IMR-90 (cell line): ENCODE data around the gene CDK6. TPM values are rescaled to one million over a fixed set of nuclear protein-coding genes. Genes with fewer than 3 reads are reported as not detected.

Source experiments
- ATAC-seq: fragments of 200-7000 bp; cut with Tn5 transposase; 2 replicates; pipeline ENCODE4 v1.9.1; 2020; ENCODE audit warnings: low read depth, mild to moderate bottlenecking, moderate library complexity
- BruUV-seq: library from RNA; stranded (reverse); fragments of 400-500 nt; replicated peaks from 2 replicates; lab custom pipeline; 2021; lab: Mats Ljungman, UMichigan
- CTCF ChIA-PET: fragments of 300-600 bp; formaldehyde crosslinking; extraction: SDS; loops from one replicate; lab custom pipeline; 2021; ENCODE audit warnings: antibody characterized with exemption; lab: Yijun Ruan, JAX
- POLR2A ChIA-PET: fragments of 300-600 bp; sonication (Branson Sonifier 250); formaldehyde crosslinking; loops from one replicate; lab custom pipeline; 2022; ENCODE audit warnings: antibody characterized with exemption; ENCODE audit not compliant: unreplicated experiment; lab: Charles Lee
- DNase-seq: peaks from one replicate; pipeline ENCODE4 v3.0.0; 2013
- H2AFZ ChIP-seq: replicated peaks from 2 replicates; pipeline ENCODE3; 2013; ENCODE audit warnings: low read length, mild to moderate bottlenecking; ENCODE audit not compliant: poor library complexity
- H2AK5ac ChIP-seq: 2 replicates; pipeline ENCODE4 v1.6.1; 2013; ENCODE audit warnings: low read depth, low read length, inconsistent platforms
- H2AK9ac ChIP-seq: replicated peaks from 2 replicates; pipeline ENCODE3; 2013; ENCODE audit warnings: mild to moderate bottlenecking, low read depth, low read length, moderate library complexity; ENCODE audit not compliant: poor library complexity
- H2BK120ac ChIP-seq: 2 replicates; pipeline ENCODE4 v1.6.1; 2013; ENCODE audit warnings: low read depth, low read length, inconsistent platforms
- H2BK15ac ChIP-seq: 3 replicates; pipeline ENCODE4 v1.6.1; 2013; ENCODE audit warnings: low read depth, low read length, inconsistent platforms
- H2BK20ac ChIP-seq: 2 replicates; pipeline ENCODE4 v1.6.1; 2013; ENCODE audit warnings: low read depth, mild to moderate bottlenecking, inconsistent platforms, low read length, moderate library complexity
- H2BK5ac ChIP-seq: 2 replicates; pipeline ENCODE4 v1.6.1; 2013; ENCODE audit warnings: mild to moderate bottlenecking, low read depth, low read length, inconsistent platforms; ENCODE audit not compliant: poor library complexity, severe bottlenecking
- H3K14ac ChIP-seq: replicated peaks from 2 replicates; pipeline ENCODE4 v1.6.1; 2013; ENCODE audit warnings: low read depth, low read length, inconsistent platforms
- H3K18ac ChIP-seq: 2 replicates; pipeline ENCODE4 v1.6.1; 2013; ENCODE audit warnings: low read depth, low read length, control low read depth
- H3K23ac ChIP-seq: 2 replicates; pipeline ENCODE4 v1.6.1; 2013; ENCODE audit warnings: low read depth, low read length, inconsistent platforms
- H3K27ac ChIP-seq: 2 replicates; pipeline ENCODE4 v1.5.1; 2013; ENCODE audit warnings: mild to moderate bottlenecking, control low read depth, low read length; ENCODE audit not compliant: insufficient read depth
- H3K27me3 ChIP-seq: 2 replicates; pipeline ENCODE4 v1.6.1; 2013; ENCODE audit warnings: low read length; ENCODE audit not compliant: control insufficient read depth, insufficient read depth
- H3K36me3 ChIP-seq: 2 replicates; pipeline ENCODE4 v1.6.1; 2013; ENCODE audit warnings: low read length, mixed read lengths; ENCODE audit not compliant: control insufficient read depth, insufficient read depth
- H3K4ac ChIP-seq: 2 replicates; pipeline ENCODE4 v1.6.1; 2013; ENCODE audit warnings: low read depth, low read length, inconsistent platforms
- H3K4me1 ChIP-seq: 2 replicates; pipeline ENCODE4 v1.6.1; 2013; ENCODE audit warnings: low read length, mixed read lengths; ENCODE audit not compliant: control insufficient read depth, insufficient read depth
- H3K4me2 ChIP-seq: 2 replicates; pipeline ENCODE4 v1.6.1; 2013; ENCODE audit warnings: low read depth, mild to moderate bottlenecking, control low read depth, low read length, moderate library complexity
- H3K4me3 ChIP-seq: 2 replicates; pipeline ENCODE4 v1.5.1; 2013; ENCODE audit warnings: low read depth, mild to moderate bottlenecking, control low read depth, low read length, moderate library complexity; ENCODE audit not compliant: insufficient read depth
- H3K56ac ChIP-seq: 2 replicates; pipeline ENCODE4 v1.6.1; 2013; ENCODE audit warnings: low read length, inconsistent platforms; ENCODE audit not compliant: insufficient read depth; ENCODE audit errors: extremely low read depth
- H3K79me1 ChIP-seq, 2 experiments: 2 replicates each; pipeline ENCODE4 v1.6.1; 2013; ENCODE audit warnings: low read length in 2 of 2, inconsistent platforms in 1 of 2, low read depth in 1 of 2
- H3K9ac ChIP-seq: 2 replicates; pipeline ENCODE4 v1.6.1; 2013; ENCODE audit warnings: low read depth, low read length, control low read depth
- H3K9me1 ChIP-seq: 2 replicates; pipeline ENCODE4 v1.6.1; 2013; ENCODE audit warnings: low read length, inconsistent platforms; ENCODE audit not compliant: insufficient read depth
- H3K9me3 ChIP-seq: 2 replicates; pipeline ENCODE4 v1.6.1; 2013; ENCODE audit warnings: low read length; ENCODE audit not compliant: control insufficient read depth, insufficient read depth
- H4K20me1 ChIP-seq: 2 replicates; pipeline ENCODE4 v1.6.1; 2013; ENCODE audit warnings: low read length, inconsistent platforms; ENCODE audit not compliant: insufficient read depth
- H4K5ac ChIP-seq: 2 replicates; pipeline ENCODE4 v1.6.1; 2013; ENCODE audit warnings: mild to moderate bottlenecking, low read depth, low read length, control low read depth
- H4K8ac ChIP-seq, 2 experiments: 2 replicates each; pipeline ENCODE4 v1.6.1; 2013; ENCODE audit warnings: low read depth in 2 of 2, low read length in 2 of 2, control low read depth in 1 of 2, inconsistent platforms in 1 of 2
- H4K91ac ChIP-seq: 2 replicates; pipeline ENCODE4 v1.6.1; 2013; ENCODE audit warnings: low read depth, low read length, inconsistent platforms; ENCODE audit not compliant: insufficient read depth
- MAFK ChIP-seq: IDR thresholded peaks from 2 replicates; pipeline ENCODE4 v1.6.1; 2012; ENCODE audit warnings: low read depth, low read length, improper control_type of control experiment
- NFE2L2 ChIP-seq: fragments of 150-350 bp; IDR thresholded peaks from 2 replicates; pipeline ENCODE4 v1.6.1; 2016; ENCODE audit warnings: low read depth, mild to moderate bottlenecking, low read length
- WGBS, 2 experiments: methylation state at CpG; one replicate each; pipeline versions ENCODE4 v1.1.5 to v1.1.7; 2013; ENCODE audit warnings: missing lambda C conversion rate in 2 of 2; ENCODE audit not compliant: insufficient read length in 1 of 2; ENCODE audit errors: extremely low coverage in 2 of 2; 5-methylcytosine and 5-hydroxymethylcytosine counted together
- dilution Hi-C: fragments of 300-500 bp; cut with HindIII; formaldehyde crosslinking; loops from one replicate; pipeline ENCODE4 v1.14.3; 2018; ENCODE audit warnings: low sequenced_read_pairs; ENCODE audit not compliant: unreplicated experiment
- in situ Hi-C: fragments of 300-500 bp; cut with MboI; formaldehyde crosslinking; loops from 3 replicates; pipeline ENCODE4 v1.14.3; 2019; ENCODE audit warnings: low sequenced_read_pairs, inconsistent platforms, mixed read lengths
- intact Hi-C: fragments of 100-400 bp; cut with micrococcal nuclease; formaldehyde crosslinking; loops from 2 replicates; pipeline ENCODE4 v1.10.0; 2022
- polyA plus RNA-seq, 3 experiments: library from polyadenylated mRNA; depleted of rRNA; stranded (reverse); fragments of >200 nt; gene quantifications; 2 replicates each; pipeline ENCODE4 v1.2.3, GENCODE V29; 2012; ENCODE audit warnings: low replicate concordance in 1 of 3
- total RNA-seq: library from RNA; depleted of rRNA; stranded (reverse); fragments of >200 nt; gene quantifications from 2 replicates; pipeline ENCODE4 v1.2.3, GENCODE V29; 2012
- TF ChIP-seq, protein P1 (sequence below): conservative IDR thresholded peaks from 2 replicates; pipeline ENCODE4 v1.5.1; 2012; ENCODE audit warnings: mild to moderate bottlenecking, low read depth, low read length, improper control_type of control experiment

CDK6 gene
- total and polyA plus RNA-seq, 2 of the 4 experiments (the other 2 are of a cell fraction) = 21.5 to 195 TPM

DNA sequence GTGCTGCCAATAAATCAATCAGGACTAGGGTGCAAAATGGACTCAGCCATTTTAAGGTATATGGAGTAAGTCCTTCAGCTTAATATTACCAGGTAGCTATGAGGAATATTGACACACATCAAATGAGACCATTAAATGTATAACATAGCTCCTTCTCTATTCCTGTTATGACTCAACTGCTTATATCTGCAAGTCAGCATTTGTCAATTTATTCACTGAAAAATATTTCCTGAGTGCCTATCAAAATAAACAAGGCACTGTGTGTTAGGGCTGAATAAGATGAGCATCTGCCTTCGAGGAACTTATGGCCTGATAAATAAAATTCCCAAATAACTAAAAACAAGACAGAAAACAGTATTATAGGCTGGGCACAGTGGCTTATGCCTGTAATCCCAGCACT lies 113.8 kb downstream of the CDK6 start:
- Histone ChIP-seq H4K91ac (no peak overlapping the region), H2BK120ac (no peak overlapping the region), H2BK5ac (peak overlapping the region; percentile 49), H3K9me3 (no peaks in the 10 kb centered on the region), H3K56ac (no peak overlapping the region), H3K79me1 (peaks cover 51 to 77% of the 10 kb centered on the region in 2 experiments), H3K4ac (0 out of 2 replicates have a peak overlapping the region, but pooled peaks have one; percentile 16), H3K4me3 (no peak overlapping the region), H4K20me1 (peaks cover 30% of the 10 kb centered on the region; the same call in 1 of the 2 replicates), H3K27me3 (no peaks in the 10 kb centered on the region), H2AK9ac (no peak overlapping the region), H3K27ac (no peak overlapping the region), H3K14ac (no peak overlapping the region), H2AFZ (no peak overlapping the region), H2AK5ac (no peak overlapping the region), H3K4me2 (no peak overlapping the region), H4K5ac (no peak overlapping the region; the same call in 1 of the 2 replicates), H2BK15ac (no peak overlapping the region), H3K18ac (no peak overlapping the region), H3K23ac (no peak overlapping the region), H3K9me1 (peaks cover 22% of the 10 kb centered on the region), H3K4me1 (peaks cover 9% of the 10 kb centered on the region), H2BK20ac (no peak overlapping the region), H3K9ac (no peak overlapping the region), H4K8ac (no peak overlapping the region; a peak in 1 of 4 replicates), H3K36me3 (peaks cover 34% of the 10 kb centered on the region)
- dilution Hi-C loops = no loop called here
- no CpG with 5 or more reads among the region's 1 CpG for WGBS, 2 experiments
- BruUV-seq = no TSS peak
- ChIA-PET CTCF (interaction anchor here (0.6 kb wide), 1 partner anchor 112 kb away, joined by 3 read pairs; no protein-coding TSS in a partner anchor), POLR2A (interaction anchor here (0.6 kb wide), 1 partner anchor 9 kb away, joined by 15 read pairs; no protein-coding TSS in a partner anchor)
- TF ChIP-seq NFE2L2 (no peak), MAFK (peak; percentile 93)
- TF ChIP-seq, protein P1, sequence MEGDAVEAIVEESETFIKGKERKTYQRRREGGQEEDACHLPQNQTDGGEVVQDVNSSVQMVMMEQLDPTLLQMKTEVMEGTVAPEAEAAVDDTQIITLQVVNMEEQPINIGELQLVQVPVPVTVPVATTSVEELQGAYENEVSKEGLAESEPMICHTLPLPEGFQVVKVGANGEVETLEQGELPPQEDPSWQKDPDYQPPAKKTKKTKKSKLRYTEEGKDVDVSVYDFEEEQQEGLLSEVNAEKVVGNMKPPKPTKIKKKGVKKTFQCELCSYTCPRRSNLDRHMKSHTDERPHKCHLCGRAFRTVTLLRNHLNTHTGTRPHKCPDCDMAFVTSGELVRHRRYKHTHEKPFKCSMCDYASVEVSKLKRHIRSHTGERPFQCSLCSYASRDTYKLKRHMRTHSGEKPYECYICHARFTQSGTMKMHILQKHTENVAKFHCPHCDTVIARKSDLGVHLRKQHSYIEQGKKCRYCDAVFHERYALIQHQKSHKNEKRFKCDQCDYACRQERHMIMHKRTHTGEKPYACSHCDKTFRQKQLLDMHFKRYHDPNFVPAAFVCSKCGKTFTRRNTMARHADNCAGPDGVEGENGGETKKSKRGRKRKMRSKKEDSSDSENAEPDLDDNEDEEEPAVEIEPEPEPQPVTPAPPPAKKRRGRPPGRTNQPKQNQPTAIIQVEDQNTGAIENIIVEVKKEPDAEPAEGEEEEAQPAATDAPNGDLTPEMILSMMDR = no peak
- intact Hi-C loops = no loop called here
- in situ Hi-C loops = no loop called here
- DNase-seq (peak; percentile 66), ATAC-seq (peak; percentile 21)
